Memory B cell (primary cell): ENCODE data around the gene SFTPD.

Experiments used
- ATAC-seq: fragments of 150-1000 bp; cut with Tn5 transposase; 2 replicates; pipeline ENCODE4 v1.10.0; 2021; ENCODE audit warnings: low read depth, mild to moderate bottlenecking, moderate library complexity
- DNase-seq, 2 donors: peaks; one replicate each; pipeline ENCODE4 v3.0.0; 2022; ENCODE audit warnings: low spot score in 2 of 2
- H3K27ac Mint-ChIP-seq: one replicate; pipeline ENCODE4 v1.8.0; 2022; ENCODE audit warnings: mild to moderate bottlenecking, moderate library complexity, mixed read lengths
- H3K27me3 Mint-ChIP-seq: one replicate; pipeline ENCODE4 v1.8.0; 2022; ENCODE audit warnings: mixed read lengths
- H3K36me3 Mint-ChIP-seq: one replicate; pipeline ENCODE4 v1.8.0; 2022; ENCODE audit warnings: mild to moderate bottlenecking, mixed read lengths
- H3K4me1 Mint-ChIP-seq: one replicate; pipeline ENCODE4 v1.8.0; 2022; ENCODE audit warnings: mixed read lengths
- H3K4me3 Mint-ChIP-seq: one replicate; pipeline ENCODE4 v1.8.0; 2022; ENCODE audit warnings: mild to moderate bottlenecking, moderate library complexity, mixed read lengths
- H3K9me3 Mint-ChIP-seq: one replicate; pipeline ENCODE4 v1.8.0; 2022; ENCODE audit warnings: mixed read lengths

Gene SFTPD

GRCh38 chr10:79939969-79940368 lies 8.9 kb downstream of the SFTPD start:
- no peak for DNase-seq
- Mint-ChIP-seq H3K4me1 (peaks cover 39% of the 10 kb centered on the region), H3K36me3 (peaks cover 2% of the 10 kb centered on the region), H3K9me3 (no peaks in the 10 kb centered on the region), H3K4me3 (no peak overlapping the region), H3K27ac (peak overlapping the region; percentile 86), H3K27me3 (no peaks in the 10 kb centered on the region)
- no peak for ATAC-seq

GRCh38 chr10:79938728-79939406 lies 10.0 kb downstream of the SFTPD start:
- Mint-ChIP-seq H3K4me3 (no peak overlapping the region), H3K27ac (peak overlapping the region; percentile 86), H3K4me1 (peaks cover 39% of the 10 kb centered on the region), H3K36me3 (peaks cover 2% of the 10 kb centered on the region), H3K9me3 (no peaks in the 10 kb centered on the region), H3K27me3 (no peaks in the 10 kb centered on the region)
- ATAC-seq (peak; percentile 89), DNase-seq (peak; percentile 70 to 78)

GRCh38 chr10:79937701-79938151 lies 11.2 kb downstream of the SFTPD start:
- H3K9me3 Mint-ChIP-seq = no peaks in the 10 kb centered on the region
- peaks cover 2% of the 10 kb centered on the region for H3K36me3 Mint-ChIP-seq
- H3K27ac Mint-ChIP-seq = peak overlapping the region; percentile 86
- peak in 1 of 2 donors; percentile 11 for DNase-seq
- H3K4me3 Mint-ChIP-seq = no peak overlapping the region
- peaks cover 39% of the 10 kb centered on the region for H3K4me1 Mint-ChIP-seq
- ATAC-seq = no peak
- peaks cover under 1% of the 10 kb centered on the region for H3K27me3 Mint-ChIP-seq

- Mint-ChIP-seq H3K9me3 (no peaks in the 10 kb centered on the region), H3K27ac (peak overlapping the region; percentile 86), H3K4me3 (peak overlapping the region; percentile 27), H3K36me3 (peaks cover 2% of the 10 kb centered on the region), H3K4me1 (peaks cover 39% of the 10 kb centered on the region), H3K27me3 (peaks cover 2% of the 10 kb centered on the region)
- peak in 1 of 2 donors; percentile 12 for DNase-seq
- ATAC-seq = peak; percentile 42
Measured at GRCh38 chr10:79936625-79937615, 12.0 kb downstream of the SFTPD start.

GRCh38 chr10:79933961-79934360 lies 14.9 kb downstream of the SFTPD start:
- no peak overlapping the region for H3K27ac Mint-ChIP-seq
- peaks cover 7% of the 10 kb centered on the region for H3K27me3 Mint-ChIP-seq
- peaks cover 31% of the 10 kb centered on the region for H3K4me1 Mint-ChIP-seq
- H3K36me3 Mint-ChIP-seq = peaks cover 2% of the 10 kb centered on the region
- DNase-seq (no peak), ATAC-seq (no peak)
- no peak overlapping the region for H3K4me3 Mint-ChIP-seq
- H3K9me3 Mint-ChIP-seq = no peaks in the 10 kb centered on the region

- no peak for ATAC-seq
- Mint-ChIP-seq H3K27ac (peak overlapping the region; percentile 40), H3K27me3 (peaks cover 7% of the 10 kb centered on the region), H3K4me1 (peaks cover 22% of the 10 kb centered on the region), H3K4me3 (no peak overlapping the region), H3K36me3 (peaks cover 2% of the 10 kb centered on the region), H3K9me3 (no peaks in the 10 kb centered on the region)
- DNase-seq = no peak
Measured at GRCh38 chr10:79932841-79933379, 16.0 kb downstream of the SFTPD start.

GRCh38 chr10:79932307-79932706 lies 16.6 kb downstream of the SFTPD start:
- no peak for ATAC-seq
- DNase-seq = no peak
- Mint-ChIP-seq H3K4me3 (no peak overlapping the region), H3K36me3 (peaks cover 2% of the 10 kb centered on the region), H3K27ac (no peak overlapping the region), H3K4me1 (peaks cover 17% of the 10 kb centered on the region), H3K9me3 (no peaks in the 10 kb centered on the region), H3K27me3 (peaks cover 7% of the 10 kb centered on the region)

GRCh38 chr10:79930751-79931150 lies 18.2 kb downstream of the SFTPD start:
- ATAC-seq (no peak), DNase-seq (no peak)
- Mint-ChIP-seq H3K9me3 (peaks cover 4% of the 10 kb centered on the region), H3K27ac (no peak overlapping the region), H3K4me1 (peaks cover 7% of the 10 kb centered on the region), H3K4me3 (no peak overlapping the region), H3K27me3 (peaks cover 8% of the 10 kb centered on the region), H3K36me3 (no peaks in the 10 kb centered on the region)

- ATAC-seq (no peak), DNase-seq (peak in 1 of 2 donors; percentile 9)
- Mint-ChIP-seq H3K36me3 (no peaks in the 10 kb centered on the region), H3K27ac (no peak overlapping the region), H3K4me3 (no peak overlapping the region), H3K9me3 (peaks cover 4% of the 10 kb centered on the region), H3K27me3 (peaks cover 8% of the 10 kb centered on the region), H3K4me1 (peaks cover 5% of the 10 kb centered on the region)
Measured at GRCh38 chr10:79930267-79930666, 18.6 kb downstream of the SFTPD start.

GRCh38 chr10:79929409-79929904 lies 19.4 kb downstream of the SFTPD start:
- Mint-ChIP-seq H3K4me3 (no peak overlapping the region), H3K36me3 (no peaks in the 10 kb centered on the region), H3K4me1 (peaks cover 5% of the 10 kb centered on the region), H3K27ac (no peak overlapping the region), H3K27me3 (peaks cover 8% of the 10 kb centered on the region), H3K9me3 (peaks cover 4% of the 10 kb centered on the region)
- ATAC-seq (peak; percentile 64), DNase-seq (peak in 1 of 2 donors; percentile 25)

- Mint-ChIP-seq H3K27ac (no peak overlapping the region), H3K9me3 (peaks cover 4% of the 10 kb centered on the region), H3K4me3 (no peak overlapping the region), H3K4me1 (peaks cover 5% of the 10 kb centered on the region), H3K36me3 (no peaks in the 10 kb centered on the region), H3K27me3 (peaks cover 8% of the 10 kb centered on the region)
- ATAC-seq (no peak), DNase-seq (peak in 1 of 2 donors; percentile 7)
Measured at GRCh38 chr10:79928028-79928583, 20.8 kb downstream of the SFTPD start.

- no peak overlapping the region for H3K4me3 Mint-ChIP-seq
- no peaks in the 10 kb centered on the region for H3K36me3 Mint-ChIP-seq
- H3K27me3 Mint-ChIP-seq = peaks cover 6% of the 10 kb centered on the region
- ATAC-seq (no peak), DNase-seq (peak in 1 of 2 donors; percentile 8)
- H3K9me3 Mint-ChIP-seq = peaks cover 4% of the 10 kb centered on the region
- H3K27ac Mint-ChIP-seq = no peak overlapping the region
- H3K4me1 Mint-ChIP-seq = peaks cover 5% of the 10 kb centered on the region
Measured at GRCh38 chr10:79927111-79927828, 21.6 kb downstream of the SFTPD start.

GRCh38 chr10:79926037-79926436 lies 22.9 kb downstream of the SFTPD start:
- no peak overlapping the region for H3K27ac Mint-ChIP-seq
- peaks cover 5% of the 10 kb centered on the region for H3K4me1 Mint-ChIP-seq

More at GRCh38 chr10:79926037-79926436, 22.9 kb downstream of the SFTPD start:
- peaks cover 4% of the 10 kb centered on the region for H3K9me3 Mint-ChIP-seq
- peaks cover 6% of the 10 kb centered on the region for H3K27me3 Mint-ChIP-seq
- no peak for ATAC-seq
- H3K4me3 Mint-ChIP-seq = no peak overlapping the region
- no peak for DNase-seq
- H3K36me3 Mint-ChIP-seq = no peaks in the 10 kb centered on the region
